Progenitor cell of endocrine pancreas (in vitro differentiated cells): Measurements from ENCODE around the gene ADAMTSL3. TPM values are rescaled to one million over a fixed set of nuclear protein-coding genes. Genes with fewer than 3 reads are reported as not detected.

ENCODE experiments used
- DNase-seq: peaks from one replicate; pipeline ENCODE4 v3.0.0; 2021; ENCODE audit warnings: low spot score; ENCODE audit not compliant: unreplicated experiment
- H3K27ac Mint-ChIP-seq: 2 replicates; pipeline ENCODE4 v1.8.0; 2021; ENCODE audit warnings: mild to moderate bottlenecking, moderate library complexity, mixed read lengths
- H3K27me3 Mint-ChIP-seq: 2 replicates; pipeline ENCODE4 v1.8.0; 2021; ENCODE audit warnings: mixed read lengths
- H3K36me3 Mint-ChIP-seq: 2 replicates; pipeline ENCODE4 v1.8.0; 2022; ENCODE audit warnings: mixed read lengths; ENCODE audit not compliant: insufficient read depth
- H3K4me1 Mint-ChIP-seq: 2 replicates; pipeline ENCODE4 v1.8.0; 2021; ENCODE audit warnings: low read depth, mixed read lengths
- H3K4me3 Mint-ChIP-seq: 2 replicates; pipeline ENCODE4 v1.8.0; 2021; ENCODE audit warnings: low read depth, mild to moderate bottlenecking, moderate library complexity, mixed read lengths
- H3K9me3 Mint-ChIP-seq: 2 replicates; pipeline ENCODE4 v1.8.0; 2021; ENCODE audit warnings: low read depth, mixed read lengths
- total RNA-seq: library from RNA; stranded (reverse); gene quantifications from 2 replicates; pipeline ENCODE4 v1.2.1, GENCODE V29; 2021
- TF ChIP-seq, protein P1 (sequence below): fragments of 200-600 bp; sonication (generic); IDR thresholded peaks from one replicate; pipeline ENCODE4 v1.5.0; 2021; ENCODE audit warnings: antibody characterized with exemption, mild to moderate bottlenecking; ENCODE audit not compliant: unreplicated experiment

The ADAMTSL3 gene
- total RNA-seq, 1 donor from 2014 or later = 0.24 TPM

DNA sequence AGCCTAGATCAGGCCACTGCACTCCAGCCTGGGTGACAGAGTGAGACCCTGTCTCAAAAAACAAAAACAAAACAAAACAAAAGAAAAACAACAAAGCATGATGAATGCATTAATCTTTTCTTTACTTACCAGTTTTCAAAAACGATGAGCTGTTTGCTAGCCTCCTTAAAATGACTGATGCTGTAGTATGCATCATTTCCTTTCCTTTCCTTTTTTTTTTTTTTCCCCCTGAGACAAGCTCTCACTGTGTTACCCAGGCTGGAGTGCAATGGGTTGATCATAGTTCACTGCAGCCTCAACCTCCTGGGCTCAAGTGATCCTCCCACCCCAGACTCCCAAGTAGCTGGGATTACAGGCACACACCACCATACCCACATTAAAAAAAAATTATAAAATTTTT lies 202.0 kb downstream of the ADAMTSL3 start:
- no peaks in the 10 kb centered on the region for H3K27me3 Mint-ChIP-seq
- no peaks in the 10 kb centered on the region for H3K4me1 Mint-ChIP-seq
- no peak overlapping the region for H3K4me3 Mint-ChIP-seq
- TF ChIP-seq, protein P1, sequence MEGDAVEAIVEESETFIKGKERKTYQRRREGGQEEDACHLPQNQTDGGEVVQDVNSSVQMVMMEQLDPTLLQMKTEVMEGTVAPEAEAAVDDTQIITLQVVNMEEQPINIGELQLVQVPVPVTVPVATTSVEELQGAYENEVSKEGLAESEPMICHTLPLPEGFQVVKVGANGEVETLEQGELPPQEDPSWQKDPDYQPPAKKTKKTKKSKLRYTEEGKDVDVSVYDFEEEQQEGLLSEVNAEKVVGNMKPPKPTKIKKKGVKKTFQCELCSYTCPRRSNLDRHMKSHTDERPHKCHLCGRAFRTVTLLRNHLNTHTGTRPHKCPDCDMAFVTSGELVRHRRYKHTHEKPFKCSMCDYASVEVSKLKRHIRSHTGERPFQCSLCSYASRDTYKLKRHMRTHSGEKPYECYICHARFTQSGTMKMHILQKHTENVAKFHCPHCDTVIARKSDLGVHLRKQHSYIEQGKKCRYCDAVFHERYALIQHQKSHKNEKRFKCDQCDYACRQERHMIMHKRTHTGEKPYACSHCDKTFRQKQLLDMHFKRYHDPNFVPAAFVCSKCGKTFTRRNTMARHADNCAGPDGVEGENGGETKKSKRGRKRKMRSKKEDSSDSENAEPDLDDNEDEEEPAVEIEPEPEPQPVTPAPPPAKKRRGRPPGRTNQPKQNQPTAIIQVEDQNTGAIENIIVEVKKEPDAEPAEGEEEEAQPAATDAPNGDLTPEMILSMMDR = no peak
- H3K36me3 Mint-ChIP-seq = no peaks in the 10 kb centered on the region
- no peak for DNase-seq
- no peaks in the 10 kb centered on the region for H3K9me3 Mint-ChIP-seq
- no peak overlapping the region for H3K27ac Mint-ChIP-seq

DNA sequence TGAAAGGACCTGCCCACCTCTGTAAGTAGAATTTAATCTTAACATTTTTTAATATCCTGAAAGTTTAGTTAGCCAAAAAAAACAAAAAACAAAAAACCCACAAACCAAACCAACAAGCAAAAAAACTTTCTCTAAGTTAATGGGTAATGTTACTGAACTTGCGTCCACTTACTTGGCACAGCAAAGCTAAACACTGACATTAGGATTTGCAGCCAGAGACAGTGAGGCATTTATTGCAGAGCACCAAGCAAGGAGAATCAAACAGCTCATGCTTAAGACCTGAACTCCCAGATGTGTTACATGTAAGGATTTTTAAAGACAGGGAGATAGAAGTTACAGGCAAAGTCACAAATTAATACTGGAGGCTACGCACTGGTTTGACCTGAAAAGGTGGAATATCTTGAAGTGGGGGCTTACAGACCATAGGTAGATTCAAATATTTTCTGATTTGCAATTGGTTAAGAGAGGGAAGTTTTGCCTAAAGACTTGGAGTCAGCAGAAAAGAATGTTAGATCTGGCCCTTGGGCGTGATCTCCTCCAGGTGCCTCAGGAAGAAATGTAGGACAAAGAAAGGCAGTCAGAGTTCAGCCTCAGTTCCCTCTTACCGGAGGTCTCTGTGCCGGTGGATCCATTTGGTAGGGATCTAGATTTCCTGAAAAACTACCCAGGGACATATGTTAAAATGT lies 205.0 kb downstream of the ADAMTSL3 start:
- H3K27ac Mint-ChIP-seq = no peak overlapping the region
- no peaks in the 10 kb centered on the region for H3K4me1 Mint-ChIP-seq
- no peak overlapping the region for H3K4me3 Mint-ChIP-seq
- DNase-seq = no peak
- TF ChIP-seq, protein P1 = no peak
- no peaks in the 10 kb centered on the region for H3K27me3 Mint-ChIP-seq
- peaks cover 8% of the 10 kb centered on the region for H3K9me3 Mint-ChIP-seq
- H3K36me3 Mint-ChIP-seq = no peaks in the 10 kb centered on the region

DNA sequence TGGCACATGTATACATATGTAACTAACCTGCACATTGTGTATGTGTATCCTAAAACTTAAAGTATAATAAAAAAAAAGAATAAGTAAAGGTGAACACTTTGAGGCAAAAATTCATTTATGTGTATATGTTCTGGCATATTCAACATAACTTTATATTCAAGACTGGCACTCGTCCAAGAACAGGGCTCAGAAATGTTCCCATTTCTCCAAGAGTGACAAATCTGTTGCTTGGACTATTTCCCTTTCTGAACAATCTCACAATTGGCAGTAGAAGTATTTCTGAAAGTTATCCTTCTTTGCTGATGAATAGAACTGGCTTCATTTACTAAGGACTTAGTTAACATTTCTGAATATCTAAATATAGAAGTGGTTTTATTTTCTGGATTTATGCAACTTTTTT lies 212.8 kb downstream of the ADAMTSL3 start:
- Mint-ChIP-seq H3K9me3 (peaks cover 7% of the 10 kb centered on the region), H3K4me1 (peaks cover 12% of the 10 kb centered on the region), H3K27ac (no peak overlapping the region), H3K4me3 (no peak overlapping the region), H3K36me3 (no peaks in the 10 kb centered on the region), H3K27me3 (no peaks in the 10 kb centered on the region)
- TF ChIP-seq, protein P1 = no peak
- no peak for DNase-seq

DNA sequence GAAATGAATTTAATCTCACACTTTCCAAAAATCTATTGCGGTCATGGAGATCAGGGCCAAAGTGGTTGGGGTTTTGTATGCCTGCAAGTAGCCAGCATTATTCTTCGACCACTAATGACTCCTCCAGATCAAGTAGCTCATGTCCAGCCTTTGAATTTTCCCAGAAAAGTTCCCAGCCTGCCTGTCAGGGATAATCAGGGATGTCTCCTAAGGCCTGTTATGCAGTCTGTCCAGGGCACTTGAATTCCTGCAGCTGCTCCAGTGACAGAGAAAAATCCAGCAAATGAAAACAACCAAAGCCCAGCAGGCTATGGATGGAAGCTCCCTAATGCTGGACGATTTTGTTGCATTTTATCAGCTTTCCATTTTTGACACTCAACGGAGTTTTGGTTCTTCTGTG lies 215.4 kb downstream of the ADAMTSL3 start:
- DNase-seq = no peak
- Mint-ChIP-seq H3K4me3 (no peak overlapping the region), H3K27me3 (peaks cover 3% of the 10 kb centered on the region), H3K36me3 (no peaks in the 10 kb centered on the region), H3K4me1 (peaks cover 12% of the 10 kb centered on the region), H3K27ac (no peak overlapping the region), H3K9me3 (no peaks in the 10 kb centered on the region)
- TF ChIP-seq, protein P1 = no peak

DNA sequence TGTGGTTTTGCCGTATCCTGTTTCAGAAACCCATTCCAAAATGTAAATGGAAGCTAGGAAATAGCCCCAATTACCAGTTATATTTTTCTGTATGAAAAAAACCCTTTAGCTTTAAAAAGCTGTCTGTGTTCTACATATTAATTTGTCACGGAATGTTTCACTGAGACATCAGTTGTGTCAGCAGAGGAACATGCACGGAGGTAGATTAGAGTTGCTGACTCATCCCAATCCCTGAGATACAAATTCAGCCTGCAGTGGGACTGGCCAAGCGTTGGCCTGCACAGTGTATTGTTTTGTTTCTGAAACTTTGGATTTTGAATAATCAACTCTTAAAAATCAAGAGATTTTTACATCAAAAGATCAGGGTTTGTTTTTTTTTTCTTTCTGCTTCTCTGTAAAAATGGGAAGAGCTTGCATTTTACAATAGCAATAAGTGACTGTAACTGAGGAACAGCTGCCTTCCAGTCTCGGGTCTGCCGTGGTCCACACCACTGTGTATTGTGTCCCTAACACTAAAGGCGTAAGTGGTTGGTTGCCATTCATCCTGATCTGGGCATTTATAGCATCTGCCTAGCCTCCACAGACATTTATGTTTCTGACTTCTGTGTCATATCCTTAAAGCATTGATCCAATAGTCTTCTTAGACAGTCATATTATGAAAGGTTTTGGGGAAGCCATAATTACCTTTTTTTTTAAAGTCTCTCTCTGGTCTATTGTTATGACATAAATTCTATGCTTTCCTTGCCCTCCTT lies 218.1 kb downstream of the ADAMTSL3 start:
- Mint-ChIP-seq H3K36me3 (no peaks in the 10 kb centered on the region), H3K27ac (no peak overlapping the region)

More for the DNA sequence above, 218.1 kb downstream of the ADAMTSL3 start:
- H3K4me3 Mint-ChIP-seq = no peak overlapping the region
- no peaks in the 10 kb centered on the region for H3K9me3 Mint-ChIP-seq
- TF ChIP-seq, protein P1 = no peak
- no peak for DNase-seq
- H3K4me1 Mint-ChIP-seq = peaks cover 12% of the 10 kb centered on the region
- H3K27me3 Mint-ChIP-seq = peaks cover 4% of the 10 kb centered on the region
